HUES64 (cell line): ENCODE measurements around the gene SERINC4.

ENCODE experiments used
- H3K27ac ChIP-seq: 2 replicates; pipeline ENCODE4 v1.7.0; 2013; ENCODE audit warnings: low read depth, low read length, inconsistent platforms
- H3K27me3 ChIP-seq: 2 replicates; pipeline ENCODE4 v1.6.1; 2013; ENCODE audit warnings: mild to moderate bottlenecking, low read length; ENCODE audit not compliant: insufficient read depth
- H3K36me3 ChIP-seq: 2 replicates; pipeline ENCODE4 v1.6.1; 2013; ENCODE audit warnings: mild to moderate bottlenecking, low read length; ENCODE audit not compliant: insufficient read depth
- H3K4me1 ChIP-seq: 2 replicates; pipeline ENCODE4 v1.6.1; 2013; ENCODE audit warnings: mild to moderate bottlenecking, low read length, moderate library complexity; ENCODE audit not compliant: insufficient read depth
- H3K4me3 ChIP-seq: 2 replicates; pipeline ENCODE4 v1.5.1; 2013; ENCODE audit warnings: mild to moderate bottlenecking, low read length, moderate library complexity
- H3K9ac ChIP-seq: 2 replicates; pipeline ENCODE4 v1.6.1; 2013; ENCODE audit warnings: mild to moderate bottlenecking, low read depth, low read length
- H3K9me3 ChIP-seq: 2 replicates; pipeline ENCODE4 v1.6.1; 2013; ENCODE audit warnings: low read depth, low read length; ENCODE audit not compliant: insufficient read depth
- WGBS: fragments of 150-250, 120-280 bp; methylation state at CpG from one replicate; pipeline ENCODE4 v1.1.7; 2013; ENCODE audit warnings: missing lambda C conversion rate; 5-methylcytosine and 5-hydroxymethylcytosine counted together

SERINC4 gene

DNA sequence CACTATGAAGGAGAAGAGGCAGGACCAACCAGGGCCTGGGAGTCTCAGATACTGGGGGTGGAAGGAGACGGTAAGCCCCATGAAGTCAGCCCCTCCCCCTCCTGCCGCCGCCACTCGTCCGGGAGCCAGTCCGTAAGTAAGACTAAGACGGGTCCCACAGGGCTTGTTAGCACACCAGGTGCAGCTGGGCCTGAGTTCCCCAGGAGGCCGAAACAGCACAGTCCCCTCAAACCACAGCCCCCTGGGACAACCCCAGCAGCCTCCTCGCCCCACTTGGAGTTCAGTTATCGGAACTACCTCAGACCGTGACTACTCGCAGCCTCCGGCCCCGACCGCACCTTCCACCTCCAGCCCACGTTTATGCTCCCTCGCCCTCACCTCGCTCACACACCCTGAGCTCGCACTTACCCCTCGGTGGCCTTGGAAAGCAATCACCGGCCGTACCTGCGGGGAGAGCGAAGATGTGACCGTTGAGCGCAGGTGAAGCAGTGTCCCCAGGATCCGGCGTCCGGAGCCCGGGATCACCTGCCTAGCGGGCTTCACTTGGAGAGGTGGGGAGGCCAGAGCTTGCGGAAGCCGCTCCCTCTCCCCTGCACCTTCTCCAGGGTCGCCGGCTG, 23.8 kb downstream of the SERINC4 start:
- peaks cover 31% of the 10 kb centered on the region for H3K36me3 ChIP-seq
- H3K9me3 ChIP-seq: no peaks in the 10 kb centered on the region
- peak overlapping the region; percentile 48 for H3K9ac ChIP-seq
- H3K27ac ChIP-seq: no peak overlapping the region
- 0 out of 2 replicates have a peak, but pooled peaks cover 7% of the 10 kb centered on the region for H3K4me1 ChIP-seq
- peaks cover 11% of the 10 kb centered on the region; the same call in 1 of the 2 replicates for H3K27me3 ChIP-seq
- H3K4me3 ChIP-seq: peak overlapping the region; percentile 71
- 3% methylated on average over 34 of the region's 35 CpGs for WGBS

DNA sequence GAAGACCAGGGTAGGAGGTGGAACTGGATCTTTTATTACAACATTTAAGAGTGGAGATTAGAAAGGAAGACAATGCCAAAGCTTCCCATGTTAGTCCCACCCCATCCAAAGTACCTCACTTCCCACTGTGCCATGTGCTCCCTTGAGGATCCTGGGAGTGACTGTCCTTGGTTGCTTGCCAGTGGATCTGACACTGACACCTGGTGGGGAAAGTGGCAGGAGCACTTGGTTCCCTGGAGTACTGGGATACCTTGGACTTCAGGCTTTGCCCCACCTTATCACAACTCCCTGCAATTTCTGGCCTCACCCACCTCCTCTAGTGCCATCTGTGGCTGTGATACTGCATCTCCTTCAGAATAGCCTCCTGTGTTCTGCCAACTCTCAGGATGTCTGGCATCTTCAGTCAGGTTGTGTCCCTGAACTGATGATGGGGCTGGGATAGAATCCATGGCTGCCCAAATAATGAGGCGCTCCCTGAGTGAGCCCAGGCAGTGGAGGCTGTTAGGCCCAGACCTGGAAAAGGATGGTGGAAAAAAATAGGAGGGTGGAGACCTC, 24.5 kb downstream of the SERINC4 start:
- H3K27ac ChIP-seq: no peak overlapping the region
- H3K4me1 ChIP-seq: 0 out of 2 replicates have a peak, but pooled peaks cover 7% of the 10 kb centered on the region
- no peaks in the 10 kb centered on the region for H3K9me3 ChIP-seq
- H3K4me3 ChIP-seq: peak overlapping the region; percentile 71
- H3K9ac ChIP-seq: no peak overlapping the region
- 63% methylated on average over 1 of the region's 1 CpG for WGBS
- peaks cover 38% of the 10 kb centered on the region for H3K36me3 ChIP-seq
- peaks cover 11% of the 10 kb centered on the region; the same call in 1 of the 2 replicates for H3K27me3 ChIP-seq

DNA sequence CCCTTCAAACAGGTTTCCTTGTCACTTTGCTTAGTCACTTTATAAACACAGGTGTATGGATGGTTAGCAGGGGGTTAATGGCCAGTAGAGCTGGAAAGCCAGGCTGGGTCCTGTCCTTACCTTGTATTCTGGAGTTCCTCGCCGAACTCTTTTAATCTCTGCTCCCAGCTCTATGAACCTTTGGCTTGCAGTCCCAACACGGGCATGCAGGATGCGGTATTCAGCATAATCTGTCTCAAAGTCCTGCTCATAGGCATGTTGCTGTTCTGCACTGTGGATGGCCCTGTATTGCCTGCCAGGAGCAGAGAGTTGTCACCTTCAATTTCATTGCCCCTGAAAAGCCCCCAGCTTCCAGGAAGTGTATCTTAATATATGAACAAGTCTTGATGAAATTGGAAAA, 26.0 kb downstream of the SERINC4 start:
- H3K27ac ChIP-seq: no peak overlapping the region
- 93% methylated on average over 4 of the region's 4 CpGs for WGBS
- no peak overlapping the region for H3K9ac ChIP-seq
- H3K36me3 ChIP-seq: peaks cover 52% of the 10 kb centered on the region
- H3K4me1 ChIP-seq: 0 out of 2 replicates have a peak, but pooled peaks cover 7% of the 10 kb centered on the region
- H3K9me3 ChIP-seq: no peaks in the 10 kb centered on the region
- no peak overlapping the region for H3K4me3 ChIP-seq
- peaks cover 11% of the 10 kb centered on the region; the same call in 1 of the 2 replicates for H3K27me3 ChIP-seq

GRCh38 chr15:43772624-43773023, 27.4 kb downstream of the SERINC4 start:
- Histone ChIP-seq H3K27ac (no peak overlapping the region), H3K4me1 (0 out of 2 replicates have a peak, but pooled peaks cover 7% of the 10 kb centered on the region), H3K36me3 (peaks cover 67% of the 10 kb centered on the region), H3K27me3 (peaks cover 11% of the 10 kb centered on the region; the same call in 1 of the 2 replicates), H3K9me3 (no peaks in the 10 kb centered on the region), H3K9ac (no peak overlapping the region), H3K4me3 (no peak overlapping the region)

GRCh38 chr15:43771816-43772215, 28.2 kb downstream of the SERINC4 start:
- WGBS: 93% methylated on average over 2 of the region's 2 CpGs
- Histone ChIP-seq H3K4me1 (0 out of 2 replicates have a peak, but pooled peaks cover 7% of the 10 kb centered on the region), H3K9me3 (no peaks in the 10 kb centered on the region), H3K27ac (no peak overlapping the region), H3K9ac (no peak overlapping the region), H3K36me3 (peaks cover 75% of the 10 kb centered on the region), H3K27me3 (peaks cover 11% of the 10 kb centered on the region; the same call in 1 of the 2 replicates), H3K4me3 (no peak overlapping the region)

GRCh38 chr15:43769584-43770228, 30.3 kb downstream of the SERINC4 start:
- no peak overlapping the region for H3K27ac ChIP-seq
- no peaks in the 10 kb centered on the region for H3K9me3 ChIP-seq
- H3K36me3 ChIP-seq: peaks cover 96% of the 10 kb centered on the region
- no peaks in the 10 kb centered on the region for H3K4me1 ChIP-seq
- H3K27me3 ChIP-seq: no peaks in the 10 kb centered on the region
- WGBS: 75% methylated on average over 5 of the region's 5 CpGs
- H3K4me3 ChIP-seq: no peak overlapping the region
- H3K9ac ChIP-seq: no peak overlapping the region

DNA sequence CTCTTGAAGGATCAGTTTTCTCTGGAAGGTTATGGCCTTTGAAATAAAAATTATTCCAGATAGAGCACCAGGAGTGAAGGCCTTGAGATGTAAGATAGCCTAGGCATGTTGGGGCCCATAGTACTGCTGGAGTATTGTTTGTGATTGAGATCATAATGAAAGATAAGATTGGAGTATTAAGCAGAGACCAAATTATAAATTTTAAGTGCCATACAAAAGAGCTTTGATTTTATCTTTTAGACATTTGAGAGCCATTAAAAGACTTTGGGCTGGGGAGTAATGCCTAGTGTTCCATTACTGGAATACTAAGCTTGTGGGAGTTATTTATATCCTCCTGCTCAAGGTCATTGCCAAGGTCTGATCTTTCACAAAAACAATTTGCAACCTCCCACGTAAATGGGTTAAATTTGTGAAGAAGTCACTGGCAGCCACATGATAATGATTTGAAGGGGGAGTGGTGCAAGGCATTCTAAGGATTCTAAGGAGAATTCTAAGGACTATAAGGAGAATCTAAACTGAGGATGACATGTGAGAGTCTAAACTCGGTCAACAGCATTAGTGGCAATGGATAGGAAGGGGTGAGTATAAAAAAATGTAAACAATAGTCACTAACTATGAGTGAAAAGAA, 36.1 kb downstream of the SERINC4 start:
- Histone ChIP-seq H3K4me1 (no peaks in the 10 kb centered on the region), H3K27me3 (no peaks in the 10 kb centered on the region), H3K9ac (no peak overlapping the region), H3K9me3 (no peaks in the 10 kb centered on the region), H3K36me3 (peaks cover 99% of the 10 kb centered on the region), H3K4me3 (no peak overlapping the region), H3K27ac (no peak overlapping the region)
- WGBS: 96% methylated on average over 2 of the region's 2 CpGs

DNA sequence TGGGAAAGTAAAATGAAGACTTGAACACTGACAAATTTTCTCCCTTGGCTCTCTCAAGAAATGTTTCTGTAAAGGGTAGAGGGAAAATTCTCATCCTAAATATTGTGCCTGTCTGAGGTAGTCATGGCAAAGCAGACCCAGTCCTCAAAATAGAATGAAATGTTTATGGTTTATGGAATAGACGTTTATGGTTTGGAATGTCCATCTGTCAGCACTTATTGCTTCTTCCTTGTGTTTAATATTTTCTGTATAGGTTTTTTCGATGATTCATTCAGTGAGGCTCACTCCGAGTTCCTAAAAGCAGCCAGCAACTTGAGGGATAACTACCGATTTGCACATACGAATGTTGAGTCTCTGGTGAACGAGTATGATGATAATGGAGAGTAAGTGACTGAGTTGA, 37.2 kb downstream of the SERINC4 start:
- Histone ChIP-seq H3K27ac (no peak overlapping the region), H3K27me3 (no peaks in the 10 kb centered on the region), H3K9me3 (no peaks in the 10 kb centered on the region), H3K36me3 (peaks cover 99% of the 10 kb centered on the region), H3K4me1 (no peaks in the 10 kb centered on the region), H3K9ac (no peak overlapping the region), H3K4me3 (no peak overlapping the region)
- whole genome bisulfite sequencing: 95% methylated on average over 6 of the region's 6 CpGs

DNA sequence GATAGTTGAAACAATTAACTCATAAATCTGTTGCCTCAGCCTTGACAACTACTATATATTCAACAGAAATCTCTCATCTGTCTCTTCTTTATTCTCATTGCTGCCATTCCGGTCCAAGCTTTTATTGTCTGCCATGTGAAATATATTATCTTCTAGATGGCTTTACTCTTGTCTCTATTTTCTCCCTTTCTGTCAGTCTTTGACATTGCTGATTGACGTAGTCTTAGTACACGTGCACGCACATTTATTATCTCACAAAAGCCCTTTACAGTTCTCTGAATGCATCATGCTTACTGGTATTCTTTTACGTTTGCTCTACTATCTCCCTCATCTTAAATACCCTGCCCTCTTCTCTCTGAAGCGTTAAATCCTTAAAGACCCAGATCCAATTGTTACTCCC, 48.1 kb downstream of the SERINC4 start:
- no peak overlapping the region for H3K9ac ChIP-seq
- 0 out of 2 replicates have a peak, but pooled peaks cover 2% of the 10 kb centered on the region for H3K4me1 ChIP-seq
- WGBS: 91% methylated on average over 6 of the region's 6 CpGs
- no peaks in the 10 kb centered on the region for H3K9me3 ChIP-seq
- peaks cover 67% of the 10 kb centered on the region for H3K36me3 ChIP-seq
- no peak overlapping the region for H3K27ac ChIP-seq
- no peaks in the 10 kb centered on the region for H3K27me3 ChIP-seq
- H3K4me3 ChIP-seq: no peak overlapping the region

- Histone ChIP-seq H3K36me3 (peaks cover 47% of the 10 kb centered on the region), H3K4me1 (0 out of 2 replicates have a peak, but pooled peaks cover 2% of the 10 kb centered on the region), H3K9ac (no peak overlapping the region), H3K9me3 (no peaks in the 10 kb centered on the region), H3K27ac (no peak overlapping the region), H3K4me3 (peak overlapping the region; percentile 19; the same call in 1 of the 2 replicates), H3K27me3 (no peaks in the 10 kb centered on the region)
- WGBS: 90% methylated on average over 7 of the region's 12 CpGs
Measured at GRCh38 chr15:43749690-43750345, 50.2 kb downstream of the SERINC4 start.
